Stimulated activated naive CD4-positive, alpha-beta T cell treated with Interleukin-2 at 50 U/mL for 16 hours (primary cell): Measurements from ENCODE around the gene SRPK1.
"Not testable (repeated sequence)": the region's sequence is repeated elsewhere in the genome, so short reads cannot be mapped to it uniquely, and the experiment has no call there.

Source experiments
- DNase-seq: peaks from one replicate; lab custom pipeline; 2025; lab: John Stamatoyannopoulos, UW

Gene SRPK1

DNA sequence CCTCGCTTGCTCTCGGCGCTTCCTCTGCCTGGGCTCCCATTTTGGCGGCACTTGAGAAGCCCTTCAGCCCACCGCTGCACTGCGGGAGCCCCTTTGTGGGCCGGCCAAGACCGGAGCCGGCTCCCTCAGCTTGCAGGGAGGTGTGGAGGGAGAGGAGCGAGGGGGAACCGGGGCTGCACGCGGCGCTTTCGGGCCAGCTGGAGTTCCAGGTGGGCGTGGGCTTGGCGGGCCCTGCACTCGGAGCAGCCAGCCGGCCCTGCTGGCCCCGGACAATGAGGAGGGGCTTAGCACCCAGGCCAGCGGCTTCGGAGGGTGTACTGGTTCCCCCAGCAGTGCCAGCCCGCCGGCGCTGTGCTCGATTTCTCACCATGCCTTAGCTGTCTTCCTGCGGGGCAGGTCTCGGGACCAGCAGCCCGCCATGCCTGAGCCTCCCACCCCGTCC, 10.2 kb upstream of the SRPK1 start:
- DNase-seq, result no peak

DNA sequence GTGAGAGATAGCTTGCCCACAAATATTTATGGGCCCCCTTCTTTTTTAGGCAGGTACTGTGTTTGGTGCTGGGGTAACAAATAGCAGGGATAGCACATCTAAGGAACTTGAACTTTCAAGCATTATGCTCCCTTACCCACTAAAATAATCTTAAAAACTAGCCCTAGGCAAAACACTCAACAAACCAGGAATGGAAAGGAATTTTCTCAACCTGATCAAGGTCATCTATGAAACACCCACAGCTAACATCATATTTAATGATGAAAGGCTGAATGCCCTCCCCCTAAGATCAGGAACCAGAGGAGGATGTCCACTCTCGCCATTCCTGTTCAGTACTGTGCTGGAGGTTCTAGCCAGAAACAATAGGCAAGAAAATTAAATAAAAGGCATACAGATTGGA, 8.7 kb upstream of the SRPK1 start:
- no peak for DNase-seq

DNA sequence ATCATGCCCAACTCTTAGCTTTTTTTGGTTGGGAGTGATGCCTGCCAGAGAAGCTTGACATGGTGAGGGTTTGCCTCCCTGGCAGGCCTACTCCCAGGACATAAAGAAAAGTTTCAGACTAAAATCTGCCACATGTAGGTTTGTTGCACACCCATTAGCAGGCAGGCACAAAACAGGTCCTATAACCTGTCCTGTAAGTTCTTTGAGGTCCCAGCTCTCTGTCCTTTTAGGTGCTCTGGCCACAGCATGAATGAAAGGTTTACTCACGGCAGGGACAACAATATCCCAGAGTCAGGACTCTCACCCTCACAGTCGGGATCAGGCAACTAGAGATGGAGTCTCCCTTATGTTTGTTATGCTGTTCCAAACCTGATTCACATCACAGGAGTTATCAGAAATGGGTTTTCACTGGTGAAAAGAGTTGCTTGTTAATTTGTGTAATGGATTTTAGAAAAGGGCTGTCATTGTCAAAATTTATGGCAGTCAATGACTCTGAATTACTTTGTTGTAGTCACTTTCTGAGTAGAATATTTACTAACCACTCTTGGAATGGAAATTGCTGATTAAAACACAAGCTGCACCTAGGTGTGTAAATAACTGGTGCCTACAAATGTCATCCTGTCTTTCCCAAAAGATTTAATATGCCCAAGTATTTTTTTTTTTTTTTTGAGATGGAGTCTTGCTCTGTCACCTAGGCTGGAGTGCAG, 5.8 kb upstream of the SRPK1 start:
- DNase-seq, result no peak

DNA sequence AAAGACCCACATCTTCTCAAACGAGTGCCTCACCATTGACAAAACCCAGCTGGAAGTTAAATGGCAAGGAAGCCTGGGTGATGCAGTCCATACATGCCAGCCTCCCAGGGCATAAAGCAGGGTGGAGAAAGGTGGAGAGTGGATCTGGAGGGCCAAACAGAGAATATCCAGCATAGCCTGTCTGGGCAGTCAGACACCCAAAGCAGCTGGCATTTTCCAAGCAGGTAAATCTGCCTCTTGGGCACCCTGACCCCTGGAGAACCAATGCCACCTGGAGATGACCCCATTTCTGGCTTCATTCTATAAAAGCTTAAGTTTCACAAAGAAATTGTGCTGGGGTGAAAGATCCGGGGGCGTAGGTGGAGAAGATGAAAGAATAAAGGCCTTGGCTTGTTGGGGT, 5.1 kb upstream of the SRPK1 start:
- no peak for DNase-seq

DNA sequence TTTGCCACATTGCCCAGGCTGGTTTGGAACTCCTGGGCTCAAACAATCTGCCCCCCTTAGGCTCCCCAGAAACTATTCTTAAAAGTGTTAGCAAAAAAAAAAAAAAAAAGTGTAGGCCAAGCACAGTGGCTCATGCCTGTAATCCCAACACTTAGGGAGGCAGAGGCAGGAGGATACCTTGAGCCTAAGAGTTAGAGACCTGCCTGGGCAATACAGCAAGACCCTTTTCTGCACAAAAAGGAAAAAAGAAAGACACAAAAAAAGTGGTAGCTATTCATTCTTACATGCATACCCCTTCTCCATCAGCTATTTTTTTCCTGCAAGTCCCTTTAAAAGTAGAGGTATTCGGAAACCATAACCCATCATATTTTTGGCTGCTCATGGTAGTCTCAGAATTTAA, 3.2 kb upstream of the SRPK1 start:
- DNase-seq, result no peak

DNA sequence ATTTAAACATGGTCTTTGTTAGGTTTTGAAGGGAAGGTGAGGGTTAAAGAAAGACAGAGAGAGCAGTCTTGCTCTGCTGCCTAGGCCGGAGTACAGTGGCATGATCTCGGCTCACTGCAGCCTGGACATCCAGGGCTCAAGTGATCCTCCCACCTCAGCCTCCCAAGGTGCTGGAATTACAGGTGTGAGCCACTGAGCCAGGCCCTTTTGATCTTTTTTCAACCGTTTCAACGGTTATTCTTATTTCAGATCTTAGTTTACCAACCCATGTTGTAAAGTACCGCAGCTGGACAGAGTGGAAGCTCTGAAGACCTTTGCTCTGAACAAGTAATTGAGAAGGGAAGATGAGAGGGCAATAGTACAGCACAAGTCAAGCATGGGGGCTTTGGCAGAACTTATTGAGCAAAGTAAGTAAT, 1.2 kb upstream of the SRPK1 start:
- DNase-seq, result no peak

DNA sequence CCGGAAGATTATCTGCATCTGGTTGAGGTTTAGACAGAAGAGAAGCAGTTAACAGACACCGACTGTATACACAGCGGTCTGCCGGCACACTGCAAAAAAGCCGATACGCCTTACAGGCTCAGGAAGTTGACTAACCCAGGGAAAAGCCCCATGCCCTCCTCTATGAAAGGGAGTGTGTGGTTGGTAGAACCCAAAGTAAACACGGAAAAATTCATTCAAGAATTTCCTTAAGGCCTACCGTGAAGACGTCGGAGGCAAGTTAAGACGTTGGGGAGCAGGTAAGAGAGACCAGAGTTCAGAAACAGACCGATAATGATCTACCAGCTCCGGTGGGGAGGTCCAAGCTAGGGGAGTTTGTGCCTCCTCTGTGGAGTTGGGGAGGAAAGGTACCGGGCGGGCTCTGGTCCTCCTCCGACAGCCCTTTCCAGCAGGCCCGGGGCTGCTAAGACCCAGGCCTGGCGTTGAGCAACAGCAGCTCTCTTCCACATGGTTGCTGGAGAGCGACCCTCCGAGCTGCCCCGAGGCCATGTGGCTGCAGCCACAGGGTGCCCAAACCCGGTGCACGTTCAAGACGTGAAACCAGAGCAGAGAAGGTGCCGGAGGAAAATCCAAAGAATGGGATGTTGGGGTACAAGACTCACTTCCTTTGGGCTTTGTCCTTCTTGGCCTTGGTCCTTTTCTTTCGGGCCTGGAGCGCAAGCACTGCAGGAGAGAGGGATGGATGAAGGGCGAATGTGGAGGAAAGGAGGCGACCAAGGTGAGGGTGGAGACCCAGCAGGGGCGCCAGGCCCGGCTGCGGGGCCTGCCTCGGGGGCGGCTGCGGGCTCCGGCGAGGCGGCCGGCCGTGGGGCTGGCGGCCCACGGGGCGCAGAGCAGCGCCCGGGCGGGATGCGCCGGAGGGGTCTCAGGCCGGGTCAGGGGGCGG, 809 bp downstream of the SRPK1 start:
- peak; percentile 49 for DNase-seq

DNA sequence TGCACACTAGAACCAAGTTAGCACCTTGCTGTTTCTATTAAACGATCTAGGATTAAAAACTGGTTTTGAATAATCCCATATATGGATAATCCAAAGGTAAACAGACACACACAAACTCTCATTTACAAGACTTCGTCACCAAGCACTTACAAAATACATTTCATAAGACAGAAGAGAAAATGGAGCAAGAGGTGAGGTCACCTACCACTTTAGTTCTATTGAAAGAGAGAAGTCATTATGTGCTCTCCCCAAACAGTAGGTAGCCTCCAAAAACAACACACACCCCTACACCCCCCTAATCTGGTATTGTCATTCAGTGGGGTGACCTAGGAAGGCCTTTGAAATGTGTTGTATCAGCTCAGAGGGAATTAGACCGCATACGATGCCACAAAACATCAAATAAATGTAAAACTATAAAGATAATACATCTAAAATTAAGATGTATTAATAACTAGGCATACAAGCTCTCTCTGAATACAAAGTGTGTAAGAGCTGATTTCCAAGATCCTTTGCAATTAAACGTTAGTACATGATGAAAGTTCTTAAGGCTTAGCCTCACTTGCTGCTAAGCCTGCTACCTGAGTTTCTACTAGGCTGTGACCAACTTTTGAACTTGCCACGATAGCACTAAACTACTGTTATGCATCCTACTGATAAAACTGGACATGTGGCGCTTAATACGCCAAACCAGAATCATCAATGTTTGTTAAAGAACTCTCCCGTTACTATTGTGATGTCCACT, 1.6 kb downstream of the SRPK1 start:
- no peak for DNase-seq

DNA sequence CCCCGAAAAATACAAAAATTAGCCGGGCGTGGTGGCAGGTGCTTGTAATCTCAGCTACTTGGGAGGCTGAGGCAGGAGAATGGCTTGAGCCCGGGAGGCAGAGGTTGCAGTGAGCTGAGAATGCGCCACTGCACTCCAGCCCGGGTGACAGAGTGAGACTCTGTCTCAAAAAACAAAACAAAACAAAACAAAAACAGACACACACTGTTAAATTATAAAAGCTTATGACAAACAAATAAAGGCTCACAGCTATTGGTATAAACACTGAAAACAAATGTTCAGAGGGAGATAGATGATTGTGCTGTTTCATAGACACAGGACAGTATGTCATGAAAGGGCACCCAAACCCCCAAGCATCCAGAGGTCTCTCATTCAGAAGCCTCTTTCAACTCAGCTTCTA, 4.0 kb downstream of the SRPK1 start:
- DNase-seq, result not testable (repeated sequence)

DNA sequence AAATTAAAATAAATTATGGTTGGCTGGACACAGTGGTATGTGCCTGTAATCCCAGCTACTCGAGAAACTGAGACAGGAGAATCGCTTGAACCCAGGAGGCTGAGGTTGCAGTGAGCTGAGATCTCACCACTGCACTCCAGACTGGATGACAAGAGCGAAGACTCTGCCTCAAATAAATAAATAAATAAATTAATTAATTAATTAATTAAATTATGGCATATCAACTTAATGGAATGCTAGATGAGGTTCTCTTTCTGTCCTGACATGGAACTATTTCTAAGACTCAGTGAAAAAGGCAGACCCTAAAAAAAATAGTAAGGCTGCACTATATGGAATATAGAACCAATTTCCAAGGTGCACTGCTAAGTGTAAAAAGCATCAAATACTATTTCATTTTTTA, 4.8 kb downstream of the SRPK1 start:
- no peak for DNase-seq

DNA sequence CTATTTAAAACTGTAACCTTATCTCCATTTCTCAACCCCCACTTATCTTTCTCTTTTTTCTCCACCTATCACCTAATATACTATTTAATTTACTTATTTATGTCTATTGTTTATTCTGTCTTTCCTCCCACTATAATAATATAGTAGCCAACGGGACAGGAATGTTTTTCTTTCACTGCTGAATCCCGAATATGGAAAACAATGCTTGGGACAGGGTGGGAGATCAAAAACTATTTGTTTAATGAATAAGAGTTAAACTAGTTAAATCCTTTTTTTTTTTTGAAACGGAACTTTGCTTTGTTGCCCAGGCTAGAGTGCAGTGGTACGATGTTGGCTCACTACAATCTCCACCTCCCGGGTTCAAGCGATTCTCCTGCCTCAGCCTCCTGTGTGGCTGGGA, 6.4 kb downstream of the SRPK1 start:
- no peak for DNase-seq

DNA sequence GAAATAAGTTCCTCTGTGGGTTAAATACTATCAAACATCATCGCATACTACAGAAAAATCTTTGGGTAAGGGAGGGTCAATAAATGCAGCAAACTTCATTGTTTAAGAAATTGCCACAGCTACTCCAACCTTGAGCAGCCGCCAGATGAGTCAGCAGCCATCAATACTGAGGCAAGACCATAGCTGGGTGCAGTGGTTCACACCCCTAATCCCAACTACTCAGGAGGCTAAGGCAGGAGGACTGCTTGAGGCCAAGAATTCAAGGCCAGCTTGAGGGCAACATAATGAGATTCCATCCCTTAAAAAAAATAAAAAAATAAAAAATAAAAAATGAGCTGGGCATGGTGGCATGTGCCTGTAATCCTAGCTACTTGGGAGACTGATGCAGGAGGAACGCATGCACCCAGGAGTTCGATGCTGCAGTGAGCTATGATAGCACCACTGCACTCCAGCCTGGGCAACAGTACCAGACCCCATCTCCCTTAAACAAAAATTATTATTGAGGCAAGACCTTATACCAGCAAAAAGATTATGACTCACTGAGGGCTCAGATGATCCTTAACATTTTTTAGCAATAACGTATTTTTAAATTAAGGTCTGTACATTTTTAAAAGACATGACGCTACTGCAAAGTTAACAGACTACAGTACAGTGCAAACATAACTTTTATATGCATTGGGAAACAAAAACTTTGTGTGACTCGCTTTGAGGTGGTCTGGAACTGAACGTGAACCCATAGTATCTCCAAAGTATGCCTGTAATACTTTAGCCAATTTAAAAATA, 8.8 kb downstream of the SRPK1 start:
- no peak for DNase-seq

DNA sequence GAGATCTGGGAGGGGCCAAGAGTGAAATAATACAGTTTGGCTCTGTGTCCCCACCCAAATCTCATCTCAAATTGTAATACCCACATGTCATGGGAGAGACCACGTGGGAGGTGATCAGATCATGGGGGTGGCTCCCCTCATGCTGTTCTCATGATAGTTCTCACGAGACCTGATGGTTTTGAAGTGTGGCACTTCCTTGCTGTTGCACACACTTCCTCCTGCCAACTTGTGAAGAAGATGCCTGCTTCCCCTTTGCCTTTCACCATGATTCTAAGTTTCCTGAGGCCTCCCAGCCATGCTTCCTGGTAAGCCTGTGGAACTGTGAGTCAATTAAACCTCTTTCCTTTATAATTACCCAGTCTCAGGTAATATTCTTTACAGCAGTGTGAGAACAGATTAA, 11.3 kb downstream of the SRPK1 start:
- DNase-seq, result not testable (repeated sequence)

DNA sequence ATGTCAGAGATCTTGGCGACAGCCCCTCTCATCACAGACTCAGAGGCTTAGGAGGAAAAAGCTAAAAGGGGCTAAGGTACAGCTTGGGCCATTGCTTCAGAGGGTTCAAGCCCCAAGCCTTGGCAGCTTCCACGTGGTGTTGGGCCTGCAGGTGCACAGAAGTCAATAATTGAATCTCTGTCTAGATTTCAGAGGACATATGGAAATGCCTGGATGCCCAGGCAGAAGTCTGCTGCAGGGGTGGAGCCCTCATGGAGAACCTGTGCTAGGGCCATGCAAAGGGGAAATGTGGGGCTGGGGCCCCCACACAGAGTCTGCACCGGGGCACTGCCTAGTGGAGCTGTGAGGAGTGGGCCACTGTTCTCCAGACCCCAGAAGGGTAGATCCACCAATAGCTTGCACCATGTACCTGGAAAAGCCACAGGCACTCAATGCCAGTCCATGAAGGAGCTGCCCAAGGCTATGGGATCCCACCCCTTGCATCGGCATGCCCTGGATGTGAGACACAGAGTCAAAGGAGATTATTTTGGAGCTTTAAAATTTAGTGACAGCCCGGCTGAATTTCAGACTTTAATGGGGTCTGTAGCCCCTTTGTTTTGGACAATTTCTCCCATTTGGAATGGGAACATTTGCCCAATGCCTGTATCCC, 12.0 kb downstream of the SRPK1 start:
- DNase-seq, result not testable (repeated sequence)

DNA sequence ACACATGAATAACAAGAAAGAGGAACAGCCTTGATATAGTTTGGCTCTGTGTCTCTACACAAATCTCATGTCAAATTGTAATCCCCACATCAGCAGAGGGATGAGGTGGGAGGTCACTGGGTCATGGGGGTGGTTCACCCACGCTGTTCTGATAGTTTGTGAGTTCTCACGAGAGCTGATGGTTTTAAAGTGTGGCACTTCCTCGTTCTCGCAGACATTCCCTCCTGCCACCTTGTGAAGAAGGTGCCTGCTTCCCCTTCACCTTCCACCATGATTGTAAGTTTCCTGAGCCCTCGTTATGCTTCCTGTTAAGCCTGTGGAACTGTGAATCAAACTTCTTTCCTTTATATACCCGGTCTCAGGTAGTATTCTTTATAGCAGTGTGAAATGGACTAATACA, 13.1 kb downstream of the SRPK1 start:
- no peak for DNase-seq

DNA sequence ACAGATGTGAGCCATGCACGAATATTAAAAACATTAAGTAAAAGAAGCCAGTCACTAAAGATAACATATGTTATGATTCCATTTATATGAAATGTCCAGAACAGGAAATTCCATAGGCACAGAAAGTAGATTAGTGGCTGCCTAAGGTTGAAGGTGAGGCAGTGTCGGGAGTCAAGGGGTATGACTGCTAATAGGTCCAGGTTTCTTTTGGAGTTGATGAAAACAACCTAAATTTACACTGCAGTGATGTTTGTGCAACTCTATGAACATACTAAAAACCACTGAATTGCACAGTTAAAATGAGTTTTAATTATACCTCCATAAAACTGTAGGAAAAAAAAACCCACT, 14.4 kb downstream of the SRPK1 start:
- no peak for DNase-seq

DNA sequence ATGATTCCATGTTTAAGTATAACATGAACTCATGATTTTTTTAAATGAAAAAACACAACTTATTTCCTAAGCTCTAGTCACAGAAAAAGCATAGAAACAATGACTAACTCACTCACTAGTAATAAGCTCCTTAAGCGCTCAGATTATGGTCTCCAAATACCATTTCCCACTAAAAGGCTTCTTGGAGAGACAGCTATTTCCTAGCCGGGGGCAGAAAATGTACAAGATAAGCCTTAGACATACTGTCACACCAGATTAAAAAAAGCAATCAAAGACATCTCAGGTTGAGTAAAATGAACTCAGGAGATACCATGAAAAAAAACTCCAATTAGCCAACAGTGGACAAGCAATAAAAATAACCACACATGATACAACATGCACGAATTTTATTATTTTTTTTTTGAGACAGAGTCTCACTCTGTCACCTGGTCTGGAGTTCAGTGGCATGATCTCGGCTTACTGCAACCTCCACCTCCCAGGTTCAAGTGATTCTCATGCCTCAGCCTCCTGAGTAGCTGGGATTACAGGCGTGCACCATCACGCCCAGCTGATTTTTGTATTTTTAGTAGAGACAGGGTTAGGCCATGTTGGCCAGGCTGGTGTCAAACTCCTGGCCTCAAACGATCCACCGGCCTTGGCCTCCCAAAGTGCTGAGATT, 14.9 kb downstream of the SRPK1 start:
- DNase-seq, result no peak

DNA sequence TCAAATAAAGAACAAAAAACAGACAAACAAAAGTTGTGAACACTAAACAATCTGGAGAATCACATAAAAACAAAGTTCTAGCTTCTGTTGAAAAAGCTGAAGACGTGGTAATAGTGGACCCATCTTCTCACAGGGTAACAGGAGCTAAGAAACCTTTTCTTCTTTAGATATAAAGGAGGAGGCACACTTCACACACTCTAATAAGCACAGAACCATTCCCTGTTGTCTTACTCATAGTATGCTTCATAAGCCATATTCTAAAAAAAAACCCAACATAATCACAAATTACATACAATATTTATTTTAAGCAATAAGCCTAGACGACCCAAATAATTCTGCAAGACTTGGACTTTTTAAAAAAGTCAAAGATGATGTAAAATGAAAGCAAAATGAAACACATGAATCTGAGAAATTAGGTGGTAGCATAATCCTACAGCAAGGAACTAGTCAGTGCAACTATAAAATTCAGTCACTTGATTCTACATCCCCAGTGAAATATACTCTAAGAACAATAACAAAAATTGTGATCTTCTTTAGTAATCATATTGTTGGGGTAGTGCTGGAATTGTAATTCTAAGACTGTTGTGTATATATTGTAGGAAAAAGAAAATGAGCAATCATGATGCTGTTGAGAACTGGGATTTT, 15.6 kb downstream of the SRPK1 start:
- DNase-seq, result no peak

DNA sequence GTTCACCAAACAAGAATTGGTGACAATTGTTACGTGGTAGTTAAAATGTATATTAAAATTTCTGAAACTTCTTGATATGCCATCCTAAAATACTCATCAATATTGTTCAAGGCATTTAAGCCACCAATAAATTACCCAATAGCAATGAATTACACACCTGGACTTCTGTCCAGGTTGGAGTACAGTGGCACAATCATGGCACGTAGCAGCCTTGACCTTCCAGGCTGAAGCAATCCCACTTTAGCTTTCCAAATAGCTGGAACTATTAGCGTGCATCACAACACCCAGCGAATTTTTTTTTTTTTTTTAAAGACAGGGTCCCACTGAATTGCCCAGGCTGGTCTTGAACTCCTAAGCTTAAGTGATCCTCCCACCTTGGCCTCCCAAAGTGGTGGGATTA, 17.2 kb downstream of the SRPK1 start:
- no peak for DNase-seq

DNA sequence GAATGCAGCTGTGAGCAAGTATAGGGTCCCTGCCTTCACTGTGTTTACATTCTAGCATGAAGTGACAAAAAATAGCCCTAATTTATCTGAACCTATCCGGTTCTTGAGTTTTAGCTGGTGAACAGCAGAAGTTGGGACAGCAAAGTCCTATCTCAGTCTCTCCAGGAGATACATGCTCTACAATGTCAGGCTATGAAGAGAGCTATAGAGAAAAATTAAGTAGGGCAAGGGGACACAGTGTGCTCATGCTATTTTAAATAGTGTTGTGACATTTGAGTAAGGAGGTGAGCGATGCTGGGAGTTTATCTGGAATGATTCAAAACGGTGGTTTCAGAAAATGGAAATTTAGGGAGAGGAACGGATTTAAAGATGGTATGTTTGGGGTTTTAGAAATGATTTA, 20.4 kb downstream of the SRPK1 start:
- no peak for DNase-seq
